ENCODE results near the gene HSD3B7. TPM values are rescaled to one million over a fixed set of nuclear protein-coding genes. Genes with fewer than 3 reads are reported as not detected.

The HSD3B7 gene
- total and polyA plus RNA-seq, 7 donors = 9.0 to 36.1 (median 15.5) TPM

GRCh38 chr16:30963925-30964511 is 21.0 kb upstream of the HSD3B7 start:
- Histone ChIP-seq H3K4me1 (peaks cover 0 to 6% (median 3%) of the 10 kb centered on the region in 4 donors), H3K9me3 (no peaks in the 10 kb centered on the region), H3K27me3 (no peaks in the 10 kb centered on the region), H3K36me3 (peaks cover 70 to 100% (median 85%) of the 10 kb centered on the region in 4 donors), H3K4me3 (no peak overlapping the region), H3K27ac (no peak overlapping the region)
- TF ChIP-seq POLR2A (IDR thresholded peaks at IDR 0.05) (no peak), CTCF (IDR thresholded peaks at IDR 0.05) (no peak), POLR2AphosphoS5 (IDR thresholded peaks at IDR 0.05) (no peak), EP300 (IDR thresholded peaks at IDR 0.05) (no peak)
- WGBS, 2 donors = 94% methylated on average over 18 of the region's 18 CpGs
- intact Hi-C loops (cut with DNase I) = no loop called here
- no peak for DNase-seq

- no peak overlapping the region for H3K27ac ChIP-seq
- no peaks in the 10 kb centered on the region for H3K4me1 ChIP-seq
- TF ChIP-seq EP300 (IDR thresholded peaks at IDR 0.05) = no peak
- no peak for TF ChIP-seq POLR2AphosphoS5 (IDR thresholded peaks at IDR 0.05)
- no peak for TF ChIP-seq POLR2A (IDR thresholded peaks at IDR 0.05)
- no peak for TF ChIP-seq CTCF (IDR thresholded peaks at IDR 0.05)
- no peak for DNase-seq
- no peaks in the 10 kb centered on the region for H3K27me3 ChIP-seq
- H3K9me3 ChIP-seq = no peaks in the 10 kb centered on the region
- WGBS, 2 donors = 93% methylated on average over 33 of the region's 33 CpGs
- intact Hi-C loops (cut with DNase I) = no loop called here
- H3K4me3 ChIP-seq = no peak overlapping the region
- H3K36me3 ChIP-seq = peaks cover 75 to 100% (median 92%) of the 10 kb centered on the region in 4 donors
Measured at GRCh38 chr16:30964574-30965226, 20.3 kb upstream of the HSD3B7 start.

- DNase-seq = no peak
- Histone ChIP-seq H3K4me1 (no peaks in the 10 kb centered on the region), H3K27me3 (no peaks in the 10 kb centered on the region), H3K36me3 (peaks cover 68 to 100% (median 91%) of the 10 kb centered on the region in 4 donors), H3K27ac (no peak overlapping the region), H3K4me3 (no peak overlapping the region), H3K9me3 (no peaks in the 10 kb centered on the region)
- intact Hi-C loops (cut with DNase I) = no loop called here
- TF ChIP-seq POLR2AphosphoS5 (IDR thresholded peaks at IDR 0.05) (no peak), EP300 (IDR thresholded peaks at IDR 0.05) (no peak), POLR2A (IDR thresholded peaks at IDR 0.05) (no peak), CTCF (IDR thresholded peaks at IDR 0.05) (no peak)
- 95% methylated on average over 15 of the region's 15 CpGs for WGBS, 2 donors
Measured at GRCh38 chr16:30965436-30965835, 19.6 kb upstream of the HSD3B7 start.

GRCh38 chr16:30966033-30966619 is 18.9 kb upstream of the HSD3B7 start:
- Histone ChIP-seq H3K27ac (no peak overlapping the region), H3K9me3 (no peaks in the 10 kb centered on the region), H3K36me3 (peaks cover 69 to 100% (median 93%) of the 10 kb centered on the region in 4 donors), H3K27me3 (no peaks in the 10 kb centered on the region), H3K4me3 (no peak overlapping the region), H3K4me1 (no peaks in the 10 kb centered on the region)
- TF ChIP-seq CTCF (IDR thresholded peaks at IDR 0.05) = no peak
- TF ChIP-seq POLR2A (IDR thresholded peaks at IDR 0.05) = no peak
- TF ChIP-seq POLR2AphosphoS5 (IDR thresholded peaks at IDR 0.05) = no peak
- TF ChIP-seq EP300 (IDR thresholded peaks at IDR 0.05) = no peak
- no peak for DNase-seq
- intact Hi-C loops (cut with DNase I) = no loop called here
- 95 to 96% methylated on average over 19 of the region's 19 CpGs for WGBS, 2 donors
